Gastrocnemius medialis (tissue), 4 donors: ENCODE measurements around the gene TNXB. TPM values are rescaled to one million over a fixed set of nuclear protein-coding genes. Genes with fewer than 3 reads are reported as not detected.

Source experiments
- ATAC-seq, 2 donors: fragments of 150-250 bp; one replicate each; pipeline ENCODE4 v1.9.1; 2016
- DNase-seq, 2 donors: peaks; one replicate each; pipeline ENCODE4 v3.0.0-alpha.2; 2019
- H3K27ac ChIP-seq, 4 donors: fragments of 200-600 bp; sonication (generic); 1 replicate in 1 of 4; 2 replicates in 3 of 4; pipeline ENCODE4 v1.5.1; 2016 to 2018; ENCODE audit warnings: mild to moderate bottlenecking in 2 of 4, moderate library complexity in 1 of 4
- H3K27me3 ChIP-seq, 3 donors: fragments of 200-600 bp; sonication (generic) in 2 of 3; 1 replicate in 1 of 3; 2 replicates in 2 of 3; pipeline versions ENCODE4 v1.5.1 to v1.6.0; 2016 to 2019; ENCODE audit warnings: mild to moderate bottlenecking in 1 of 3, moderate library complexity in 1 of 3
- H3K36me3 ChIP-seq, 2 donors: fragments of 200-600 bp; sonication (generic) in 1 of 2; one replicate each; pipeline ENCODE4 v1.5.1; 2017 to 2018
- H3K4me1 ChIP-seq, 2 donors: fragments of 200-600 bp; sonication (generic) in 1 of 2; one replicate each; pipeline ENCODE4 v1.5.1; 2016 to 2017; ENCODE audit warnings: mild to moderate bottlenecking in 2 of 2
- H3K4me3 ChIP-seq, 4 donors: fragments of 200-600 bp; sonication (generic) in 3 of 4; 1 replicate in 1 of 4; 2 replicates in 3 of 4; pipeline ENCODE4 v1.5.1; 2016 to 2019; ENCODE audit warnings: mild to moderate bottlenecking in 2 of 4
- H3K9me3 ChIP-seq, 3 donors: fragments of 200-600 bp; sonication (generic) in 2 of 3; 1 replicate in 1 of 3; 2 replicates in 2 of 3; pipeline ENCODE4 v1.5.1; 2016 to 2019
- CTCF ChIP-seq, 5 experiments: fragments of 450-650 bp in 3 of 5; fragments of 200-600 bp in 2 of 5; sonication (generic) in 2 of 5; IDR thresholded peaks in 4 of 5; conservative IDR thresholded peaks in 1 of 5; 1 replicate in 4 of 5; 2 replicates in 1 of 5; pipeline ENCODE4 v1.5.1; 2016 to 2019; ENCODE audit warnings: antibody characterized with exemption in 5 of 5, mild to moderate bottlenecking in 3 of 5, moderate library complexity in 3 of 5
- POLR2A ChIP-seq, 2 donors: fragments of 450-650 bp; IDR thresholded peaks; one replicate each; pipeline ENCODE4 v1.6.1; 2017; ENCODE audit warnings: antibody characterized with exemption in 2 of 2, mild to moderate bottlenecking in 2 of 2, moderate library complexity in 2 of 2
- in situ Hi-C, 4 donors: fragments of 200-750 bp; cut with MboI; loops; one replicate each; pipeline versions ENCODE4 v1.15.0 to v1.8.0; 2017; ENCODE audit warnings: low sequenced_read_pairs in 4 of 4
- intact Hi-C: fragments of 100-400 bp; cut with DNase I; formaldehyde crosslinking; loops from one replicate; pipeline ENCODE4 v1.15.1; 2023; ENCODE audit warnings: low total_unique reads
- total RNA-seq, 4 donors: library from RNA; depleted of rRNA; stranded (reverse); fragments of >200 nt; gene quantifications; one replicate each; pipeline versions ENCODE4 v1.1.0 to v1.2.3, GENCODE V29; 2016

TNXB gene
- total RNA-seq, 4 donors from 2014 or later: 12.0 to 37.0 (median 33.5) TPM

GRCh38 chr6:32151181-32151862 lies 42.2 kb upstream of the TNXB start:
- peaks cover 18 to 32% (median 23%) of the 10 kb centered on the region in 3 donors for H3K27me3 ChIP-seq
- ATAC-seq (no peak), DNase-seq (no peak)
- H3K4me1 ChIP-seq: peaks cover 25 to 29% of the 10 kb centered on the region in 2 donors
- in situ Hi-C loops: no loop called here
- H3K4me3 ChIP-seq: peak overlapping the region in 3 of 4 donors; percentile 25 to 43 (median 39)
- H3K9me3 ChIP-seq: no peaks in the 10 kb centered on the region
- intact Hi-C loops: no loop called here
- peak overlapping the region in 1 of 4 donors; percentile 17 for H3K27ac ChIP-seq
- no peak for TF ChIP-seq POLR2A (IDR thresholded peaks at IDR 0.05)
- peaks cover 0 to 7% of the 10 kb centered on the region in 2 donors for H3K36me3 ChIP-seq

- ATAC-seq (no peak), DNase-seq (no peak)
- Histone ChIP-seq H3K9me3 (no peaks in the 10 kb centered on the region), H3K27me3 (peaks cover 18 to 32% (median 23%) of the 10 kb centered on the region in 3 donors), H3K36me3 (no peaks in the 10 kb centered on the region), H3K4me3 (no peak overlapping the region), H3K4me1 (peaks cover 20 to 23% of the 10 kb centered on the region in 2 donors), H3K27ac (no peak overlapping the region)
- TF ChIP-seq POLR2A (IDR thresholded peaks at IDR 0.05) (no peak), CTCF (IDR thresholded peaks at IDR 0.05 in 4 of 5, conservative IDR thresholded peaks at IDR 0.05 in 1 of 5) (no peak)
- intact Hi-C loops (no loop called here), in situ Hi-C loops (loop anchor here in 1 of 4 donors (25.0 kb wide), 1 partner anchor 188 kb away; the partner anchor contains the start of genes DXO, NELFE and SKIC2)
Observed at GRCh38 chr6:32149932-32150870, 41.1 kb upstream of the TNXB start.

- H3K27me3 ChIP-seq: peaks cover 18 to 32% (median 23%) of the 10 kb centered on the region in 3 donors
- no peaks in the 10 kb centered on the region for H3K36me3 ChIP-seq
- in situ Hi-C loops (loop anchor here in 1 of 4 donors (25.0 kb wide), 1 partner anchor 187 kb away; the partner anchor contains the start of genes DXO, NELFE and SKIC2), intact Hi-C loops (no loop called here)
- no peak overlapping the region for H3K27ac ChIP-seq
- peak overlapping the region in 3 of 4 donors; percentile 24 to 31 (median 28) for H3K4me3 ChIP-seq
- peaks cover 12 to 17% of the 10 kb centered on the region in 2 donors for H3K4me1 ChIP-seq
- no peak for DNase-seq
- no peak for TF ChIP-seq CTCF (IDR thresholded peaks at IDR 0.05 in 4 of 5, conservative IDR thresholded peaks at IDR 0.05 in 1 of 5)
- TF ChIP-seq POLR2A (IDR thresholded peaks at IDR 0.05): no peak
- no peaks in the 10 kb centered on the region for H3K9me3 ChIP-seq
- ATAC-seq: no peak
Observed at GRCh38 chr6:32149092-32149755, 40.1 kb upstream of the TNXB start.

- H3K4me3 ChIP-seq: peak overlapping the region in 3 of 4 donors; percentile 24 to 31 (median 28)
- H3K36me3 ChIP-seq: no peaks in the 10 kb centered on the region
- peak; percentile 48 to 55 for ATAC-seq
- peaks cover 18 to 32% (median 23%) of the 10 kb centered on the region in 3 donors for H3K27me3 ChIP-seq
- TF ChIP-seq POLR2A (IDR thresholded peaks at IDR 0.05) (no peak), CTCF (IDR thresholded peaks at IDR 0.05 in 4 of 5, conservative IDR thresholded peaks at IDR 0.05 in 1 of 5) (peak in 1 of 5 experiments; percentile 13)
- no peak overlapping the region for H3K27ac ChIP-seq
- H3K9me3 ChIP-seq: no peaks in the 10 kb centered on the region
- H3K4me1 ChIP-seq: peaks cover 12 to 14% of the 10 kb centered on the region in 2 donors
- DNase-seq: peak; percentile 31 to 52
- intact Hi-C loops (no loop called here), in situ Hi-C loops (loop anchor here in 1 of 4 donors (25.0 kb wide), 1 partner anchor 186 kb away; the partner anchor contains the start of genes DXO, NELFE and SKIC2)
Observed at GRCh38 chr6:32148289-32149091, 39.4 kb upstream of the TNXB start.
